Karpas-422 (cell line): ENCODE results near the gene ARHGAP29. TPM values are rescaled to one million over a fixed set of nuclear protein-coding genes. Genes with fewer than 3 reads are reported as not detected.
"Not testable (repeated sequence)": the region's sequence is repeated elsewhere in the genome, so short reads cannot be mapped to it uniquely, and the experiment has no call there.

Experiments
- DNase-seq: peaks from one replicate; pipeline ENCODE4 v3.0.0-alpha.2; 2015
- H2AFZ ChIP-seq: fragments of 200-600 bp; sonication (generic); 2 replicates; pipeline ENCODE4 v1.6.1; 2014; ENCODE audit warnings: antibody characterized with exemption, low read length, mixed read lengths
- H3K27ac ChIP-seq: fragments of 200-600 bp; sonication (generic); 2 replicates; pipeline ENCODE4 v1.5.1; 2014; ENCODE audit warnings: mild to moderate bottlenecking, low read length, moderate library complexity
- H3K27me3 ChIP-seq: fragments of 200-600 bp; sonication (generic); 2 replicates; pipeline ENCODE4 v1.6.1; 2014; ENCODE audit warnings: low read length, mixed read lengths
- H3K36me3 ChIP-seq: fragments of 200-600 bp; sonication (generic); 2 replicates; pipeline ENCODE4 v1.6.1; 2014; ENCODE audit warnings: low read length, mixed read lengths; ENCODE audit not compliant: insufficient read depth
- H3K4me1 ChIP-seq: fragments of 200-600 bp; sonication (generic); 2 replicates; pipeline ENCODE4 v1.6.1; 2014; ENCODE audit warnings: mild to moderate bottlenecking, low read length, mixed read lengths
- H3K4me2 ChIP-seq: fragments of 200-600 bp; sonication (generic); 2 replicates; pipeline ENCODE4 v1.6.1; 2014; ENCODE audit warnings: low read length, low read depth, mild to moderate bottlenecking; ENCODE audit not compliant: poor library complexity, severe bottlenecking
- H3K4me3 ChIP-seq: fragments of 200-600 bp; sonication (generic); 2 replicates; pipeline ENCODE4 v1.5.1; 2014; ENCODE audit warnings: mild to moderate bottlenecking, antibody characterized with exemption, low read length, mixed read lengths
- H3K79me2 ChIP-seq: fragments of 200-600 bp; sonication (generic); 2 replicates; pipeline ENCODE4 v1.6.1; 2014; ENCODE audit warnings: mild to moderate bottlenecking, low read length, mixed read lengths
- H3K9ac ChIP-seq: fragments of 200-600 bp; sonication (generic); 2 replicates; pipeline ENCODE4 v1.6.0; 2014; ENCODE audit warnings: low read length
- H3K9me2 ChIP-seq: fragments of 200-600 bp; sonication (generic), shearing (Covaris generic); replicated peaks from 2 replicates; pipeline ENCODE4 v1.6.0; 2014; ENCODE audit warnings: mild to moderate bottlenecking, low read length, moderate library complexity; ENCODE audit not compliant: insufficient read depth
- H3K9me3 ChIP-seq: fragments of 300-700, 200-600 bp; sonication (generic); 2 replicates; pipeline ENCODE4 v1.6.1; 2014; ENCODE audit warnings: low read length, mixed read lengths
- H4K20me1 ChIP-seq: fragments of 200-600 bp; sonication (generic); 2 replicates; pipeline ENCODE4 v1.6.1; 2014; ENCODE audit warnings: mild to moderate bottlenecking, antibody characterized with exemption, low read length, low read depth; ENCODE audit not compliant: insufficient read depth
- total RNA-seq: library from RNA; depleted of rRNA; stranded (reverse); fragments of >200 nt; shearing (Covaris generic); gene quantifications from 2 replicates; pipeline ENCODE4 v1.2.3, GENCODE V29; 2014; ENCODE audit warnings: low replicate concordance

Gene ARHGAP29
- total RNA-seq, 1 experiment from 2014 or later: 0.48 TPM

DNA sequence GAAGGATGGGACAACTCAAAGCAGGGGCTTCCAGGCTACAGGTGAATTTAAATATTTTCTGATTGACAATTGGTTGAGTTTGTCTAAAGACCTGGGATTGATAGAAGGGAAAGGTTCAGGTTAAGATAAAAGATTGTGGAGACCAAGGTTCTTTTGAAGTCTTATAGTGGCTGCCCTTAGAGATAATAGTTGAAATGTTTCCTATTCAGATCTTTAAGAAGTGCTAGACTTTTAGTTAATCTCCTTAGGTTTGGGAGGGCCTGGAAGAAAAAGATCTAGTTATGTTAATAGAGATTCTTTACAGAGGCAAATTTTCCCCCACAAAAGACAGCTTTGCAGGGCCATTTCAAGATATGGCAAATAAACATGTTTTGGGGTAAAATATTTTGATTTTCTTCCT is 88.2 kb downstream of the ARHGAP29 start:
- H3K9me2 ChIP-seq, DNase-seq, H3K27me3 ChIP-seq, H3K27ac ChIP-seq, H3K36me3 ChIP-seq, H3K4me1 ChIP-seq, H2AFZ ChIP-seq, H4K20me1 ChIP-seq, H3K4me3 ChIP-seq, H3K79me2 ChIP-seq, H3K4me2 ChIP-seq, H3K9me3 ChIP-seq, H3K9ac ChIP-seq: not testable (repeated sequence)

DNA sequence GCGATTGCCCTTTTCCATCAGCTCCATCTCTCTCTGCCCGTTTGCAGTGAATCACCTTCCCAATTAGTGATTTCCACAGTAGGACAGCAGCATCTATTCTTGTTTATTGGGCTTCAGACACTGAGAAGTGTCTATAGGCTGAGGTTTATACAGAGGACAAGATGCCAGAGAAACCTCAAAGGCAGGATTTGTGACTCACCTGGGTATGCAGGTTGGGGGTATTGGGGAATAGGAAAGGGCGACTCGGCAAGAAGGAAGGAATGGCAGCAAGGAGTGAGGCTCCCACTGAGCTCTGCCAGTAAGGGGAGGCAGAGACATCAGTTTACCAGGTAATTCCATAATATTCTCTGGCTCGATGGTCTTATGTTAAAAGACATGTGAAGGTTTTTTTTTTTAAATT is 91.1 kb downstream of the ARHGAP29 start:
- Histone ChIP-seq H3K4me1 (no peaks in the 10 kb centered on the region), H3K36me3 (no peaks in the 10 kb centered on the region), H3K4me3 (no peak overlapping the region), H3K27ac (no peak overlapping the region), H3K27me3 (no peaks in the 10 kb centered on the region), H4K20me1 (no peaks in the 10 kb centered on the region), H3K79me2 (no peaks in the 10 kb centered on the region), H2AFZ (no peak overlapping the region), H3K9me2 (no peaks in the 10 kb centered on the region), H3K9me3 (no peaks in the 10 kb centered on the region), H3K9ac (no peak overlapping the region), H3K4me2 (no peak overlapping the region)
- no peak for DNase-seq

DNA sequence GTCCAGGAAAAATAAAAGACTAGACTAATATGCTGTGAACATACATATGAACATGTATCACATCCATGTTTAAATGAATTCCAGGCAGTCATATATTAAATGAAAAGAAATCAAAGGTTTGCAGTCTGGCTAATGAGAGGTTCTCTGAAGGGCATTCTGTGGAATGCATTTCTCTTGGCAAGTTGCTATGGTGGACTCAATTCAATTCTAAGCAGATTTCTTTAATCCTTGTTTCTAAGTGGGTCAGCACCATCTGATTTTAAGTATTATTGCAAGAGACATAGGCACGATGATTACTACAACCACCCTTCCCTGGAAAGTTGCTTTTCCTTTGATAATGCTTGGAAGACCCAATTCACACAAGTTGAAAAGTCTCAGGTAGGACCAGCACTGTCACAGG is 92.5 kb downstream of the ARHGAP29 start:
- H2AFZ ChIP-seq: no peak overlapping the region
- no peaks in the 10 kb centered on the region for H3K4me1 ChIP-seq
- H3K9me3 ChIP-seq: no peaks in the 10 kb centered on the region
- H3K9me2 ChIP-seq: no peaks in the 10 kb centered on the region
- no peaks in the 10 kb centered on the region for H3K36me3 ChIP-seq
- no peak overlapping the region for H3K9ac ChIP-seq
- no peak overlapping the region for H3K4me2 ChIP-seq
- no peaks in the 10 kb centered on the region for H4K20me1 ChIP-seq
- no peak for DNase-seq
- no peaks in the 10 kb centered on the region for H3K27me3 ChIP-seq
- no peak overlapping the region for H3K4me3 ChIP-seq
- H3K27ac ChIP-seq: no peak overlapping the region
- no peaks in the 10 kb centered on the region for H3K79me2 ChIP-seq

DNA sequence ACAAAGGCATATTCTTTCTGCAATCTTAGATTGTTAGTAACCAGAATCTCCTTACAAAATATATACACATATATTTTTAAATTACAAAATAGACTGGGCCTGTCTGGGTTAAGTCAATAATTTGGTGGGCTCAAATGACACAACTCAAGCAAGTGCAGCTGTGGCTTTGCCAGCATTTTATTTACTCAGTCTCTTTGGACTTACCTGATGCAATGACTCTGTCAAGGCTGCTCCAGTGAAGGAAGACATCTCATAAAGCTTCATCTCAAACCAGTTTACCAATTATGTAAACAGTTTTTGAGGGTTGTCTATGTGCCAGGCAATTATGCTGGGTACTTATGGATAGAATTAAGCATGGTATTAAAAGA is 93.6 kb downstream of the ARHGAP29 start:
- H3K36me3 ChIP-seq: no peaks in the 10 kb centered on the region
- H3K4me2 ChIP-seq: no peak overlapping the region
- no peaks in the 10 kb centered on the region for H3K79me2 ChIP-seq
- H4K20me1 ChIP-seq: no peaks in the 10 kb centered on the region
- H3K27me3 ChIP-seq: no peaks in the 10 kb centered on the region
- no peak overlapping the region for H2AFZ ChIP-seq
- no peaks in the 10 kb centered on the region for H3K4me1 ChIP-seq
- no peak overlapping the region for H3K9ac ChIP-seq
- no peak for DNase-seq
- H3K9me3 ChIP-seq: no peaks in the 10 kb centered on the region
- no peak overlapping the region for H3K27ac ChIP-seq
- H3K4me3 ChIP-seq: no peak overlapping the region
- no peaks in the 10 kb centered on the region for H3K9me2 ChIP-seq

DNA sequence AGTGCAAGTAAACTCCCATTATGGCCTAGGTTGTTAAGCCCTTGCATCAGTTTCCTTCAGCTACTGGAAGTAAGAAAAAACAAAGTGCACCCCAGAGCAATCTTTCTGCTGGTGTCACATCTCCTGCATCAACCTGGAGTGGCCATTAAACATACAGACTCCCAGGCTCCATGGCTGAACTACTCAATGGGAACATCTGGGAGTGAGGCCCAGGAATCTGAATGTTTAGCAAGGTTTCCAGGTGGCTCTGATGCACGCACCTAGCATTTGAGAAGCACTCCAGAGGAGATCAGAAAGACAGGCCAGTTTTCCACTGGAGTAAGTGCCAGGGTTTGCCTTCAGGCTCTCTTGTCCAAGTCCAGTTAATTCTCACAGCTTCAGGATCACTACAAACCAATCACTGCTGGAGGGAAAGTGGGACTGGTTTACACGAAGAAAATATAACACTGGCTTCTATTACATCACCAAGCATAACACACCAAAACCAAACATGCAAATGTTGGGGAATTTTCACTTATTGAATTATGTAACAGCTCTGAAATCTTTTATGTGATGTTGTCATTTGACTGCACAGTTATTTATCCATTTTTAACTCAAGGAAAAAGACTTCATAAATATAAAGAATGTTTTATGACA is 94.1 kb downstream of the ARHGAP29 start:
- H3K4me3 ChIP-seq: no peak overlapping the region
- H3K79me2 ChIP-seq: no peaks in the 10 kb centered on the region
- no peaks in the 10 kb centered on the region for H4K20me1 ChIP-seq
- H2AFZ ChIP-seq: no peak overlapping the region
- H3K9ac ChIP-seq: no peak overlapping the region
- H3K36me3 ChIP-seq: no peaks in the 10 kb centered on the region
- H3K4me1 ChIP-seq: no peaks in the 10 kb centered on the region
- H3K27me3 ChIP-seq: no peaks in the 10 kb centered on the region
- H3K27ac ChIP-seq: no peak overlapping the region
- H3K9me3 ChIP-seq: no peaks in the 10 kb centered on the region
- H3K9me2 ChIP-seq: no peaks in the 10 kb centered on the region
- H3K4me2 ChIP-seq: no peak overlapping the region
- no peak for DNase-seq

DNA sequence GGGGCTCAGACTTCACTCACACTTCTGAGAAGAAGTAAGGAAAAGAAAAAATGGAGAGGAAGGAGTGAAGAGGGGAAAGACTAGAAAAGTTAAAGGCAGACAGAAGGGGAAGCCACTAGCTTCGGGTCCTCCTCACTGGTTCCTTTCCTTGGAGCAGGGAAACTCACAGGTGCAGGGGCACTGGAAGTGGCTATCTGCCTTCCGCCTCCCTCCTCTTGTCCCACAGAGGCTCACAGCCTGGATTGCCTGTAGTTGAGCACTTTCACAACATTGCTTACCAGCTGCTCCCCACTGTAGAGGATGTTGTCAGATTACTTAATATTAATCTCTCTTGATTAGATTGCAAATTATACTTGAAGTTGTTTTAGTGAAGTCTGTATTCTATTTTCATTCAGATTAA is 94.8 kb downstream of the ARHGAP29 start:
- no peak overlapping the region for H2AFZ ChIP-seq
- no peaks in the 10 kb centered on the region for H3K27me3 ChIP-seq
- no peaks in the 10 kb centered on the region for H3K9me3 ChIP-seq
- no peaks in the 10 kb centered on the region for H3K79me2 ChIP-seq
- H4K20me1 ChIP-seq: no peaks in the 10 kb centered on the region
- H3K4me3 ChIP-seq: no peak overlapping the region
- H3K4me1 ChIP-seq: no peaks in the 10 kb centered on the region
- H3K9ac ChIP-seq: no peak overlapping the region
- no peak overlapping the region for H3K4me2 ChIP-seq
- H3K36me3 ChIP-seq: no peaks in the 10 kb centered on the region
- no peak for DNase-seq
- no peaks in the 10 kb centered on the region for H3K9me2 ChIP-seq
- no peak overlapping the region for H3K27ac ChIP-seq

DNA sequence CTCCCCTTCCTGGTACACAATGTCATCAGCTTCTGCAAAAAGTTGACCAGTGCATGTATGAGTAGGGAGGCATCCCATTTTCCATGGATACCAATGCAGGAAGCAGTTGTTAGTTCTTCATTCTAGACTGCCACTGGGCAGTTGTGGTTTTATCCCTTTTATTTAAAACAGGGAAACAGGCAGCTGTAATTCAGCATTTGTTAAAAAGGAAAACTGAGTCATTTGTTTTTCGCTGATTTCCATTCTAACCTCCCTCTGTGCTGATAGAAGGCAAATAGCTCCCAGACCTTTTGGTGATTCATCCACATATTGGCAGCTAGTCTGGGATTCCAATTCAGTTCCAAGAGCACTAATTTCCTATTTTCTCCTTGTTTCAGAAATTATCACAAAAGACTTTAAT is 95.4 kb downstream of the ARHGAP29 start:
- no peaks in the 10 kb centered on the region for H3K27me3 ChIP-seq
- H3K4me3 ChIP-seq: no peak overlapping the region
- H3K9me3 ChIP-seq: no peaks in the 10 kb centered on the region
- H3K27ac ChIP-seq: no peak overlapping the region
- H3K9me2 ChIP-seq: no peaks in the 10 kb centered on the region
- no peaks in the 10 kb centered on the region for H3K79me2 ChIP-seq
- no peaks in the 10 kb centered on the region for H3K36me3 ChIP-seq
- no peak overlapping the region for H3K4me2 ChIP-seq
- no peak for DNase-seq
- no peaks in the 10 kb centered on the region for H3K4me1 ChIP-seq
- H4K20me1 ChIP-seq: no peaks in the 10 kb centered on the region
- H3K9ac ChIP-seq: no peak overlapping the region
- no peak overlapping the region for H2AFZ ChIP-seq

DNA sequence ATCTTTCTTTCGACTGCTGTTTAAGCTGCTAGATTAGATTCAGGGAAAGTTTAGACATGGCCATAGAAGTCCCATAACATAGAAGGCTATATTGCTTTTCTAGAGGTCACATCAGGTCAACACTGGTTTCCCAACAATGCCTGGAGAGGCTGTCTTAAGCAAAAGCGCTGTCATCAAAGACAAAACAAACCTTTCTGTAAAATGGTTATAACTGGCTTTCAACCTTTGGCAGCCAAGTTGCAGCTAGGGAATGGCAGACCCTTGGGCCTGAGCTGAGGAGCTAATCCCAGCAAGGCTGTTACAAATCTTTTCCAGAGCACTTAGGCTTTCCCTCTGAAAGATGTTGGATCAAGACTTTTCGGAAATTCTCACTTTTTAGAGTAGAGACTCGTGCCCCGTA is 105.3 kb downstream of the ARHGAP29 start:
- DNase-seq: no peak
- Histone ChIP-seq H3K4me1 (no peaks in the 10 kb centered on the region), H3K4me2 (no peak overlapping the region), H2AFZ (no peak overlapping the region), H3K9ac (no peak overlapping the region), H3K36me3 (no peaks in the 10 kb centered on the region), H3K27ac (no peak overlapping the region), H3K4me3 (no peak overlapping the region), H3K27me3 (no peaks in the 10 kb centered on the region), H3K79me2 (no peaks in the 10 kb centered on the region), H4K20me1 (no peaks in the 10 kb centered on the region), H3K9me3 (no peaks in the 10 kb centered on the region), H3K9me2 (no peaks in the 10 kb centered on the region)
